Measurements from ENCODE around the gene IL1RAPL2.
"Not testable (repeated sequence)": the region's sequence is repeated elsewhere in the genome, so short reads cannot be mapped to it uniquely, and the experiment has no call there.

IL1RAPL2 gene

GRCh38 chrX:105754286-105754964 lies 1188.4 kb downstream of the IL1RAPL2 start:
- in situ Hi-C loops (cut with MboI; ENCODE audit: low sequenced_read_pairs): no loop called here

- in situ Hi-C loops (cut with MboI; ENCODE audit: low sequenced_read_pairs): no loop called here
These were observed 1189.1 kb downstream of the IL1RAPL2 start for GRCh38 chrX:105755109-105755508.

GRCh38 chrX:105758754-105759153 lies 1192.8 kb downstream of the IL1RAPL2 start:
- in situ Hi-C loops (cut with MboI; ENCODE audit: low sequenced_read_pairs): no loop called here

- in situ Hi-C loops (cut with MboI; ENCODE audit: low sequenced_read_pairs): no loop called here
These were observed 1193.6 kb downstream of the IL1RAPL2 start for GRCh38 chrX:105759598-105759997.

- in situ Hi-C loops (cut with MboI; ENCODE audit: low sequenced_read_pairs): no loop called here
These were observed 1199.7 kb downstream of the IL1RAPL2 start for GRCh38 chrX:105765691-105766090.

- in situ Hi-C loops (cut with MboI; ENCODE audit: low sequenced_read_pairs): no loop called here
These were observed 1207.8 kb downstream of the IL1RAPL2 start for GRCh38 chrX:105773801-105774200.

GRCh38 chrX:105775679-105776078 lies 1209.7 kb downstream of the IL1RAPL2 start:
- in situ Hi-C loops (cut with MboI; ENCODE audit: low sequenced_read_pairs): no loop called here

- in situ Hi-C loops (cut with MboI; ENCODE audit: low sequenced_read_pairs): no loop called here
These were observed 1215.8 kb downstream of the IL1RAPL2 start for GRCh38 chrX:105781804-105782203.

GRCh38 chrX:105796877-105797276 lies 1230.9 kb downstream of the IL1RAPL2 start:
- in situ Hi-C loops (cut with MboI; ENCODE audit: low sequenced_read_pairs): not testable (repeated sequence)

GRCh38 chrX:105803891-105804290 lies 1237.9 kb downstream of the IL1RAPL2 start:
- in situ Hi-C loops (cut with MboI; ENCODE audit: low sequenced_read_pairs): no loop called here

- in situ Hi-C loops (cut with MboI; ENCODE audit: low sequenced_read_pairs): not testable (repeated sequence)
These were observed 1239.7 kb downstream of the IL1RAPL2 start for GRCh38 chrX:105805655-105806054.

- in situ Hi-C loops (cut with MboI; ENCODE audit: low sequenced_read_pairs): no loop called here
These were observed 1250.5 kb downstream of the IL1RAPL2 start for GRCh38 chrX:105816517-105816916.

Data from HL-60/S4 (cell line).